ENCODE data around the gene DNAH9.

DNAH9 gene

GRCh38 chr17:11768981-11769380, 170.7 kb downstream of the DNAH9 start:
- DNase-seq: no peak

GRCh38 chr17:11772031-11772430, 173.8 kb downstream of the DNAH9 start:
- no peak for DNase-seq

GRCh38 chr17:11779892-11780291, 181.6 kb downstream of the DNAH9 start:
- DNase-seq: no peak

GRCh38 chr17:11780621-11781020, 182.4 kb downstream of the DNAH9 start:
- DNase-seq: no peak

- no peak for DNase-seq
Measured at GRCh38 chr17:11786711-11787438, 188.6 kb downstream of the DNAH9 start.

- no peak for DNase-seq
Measured at GRCh38 chr17:11795906-11796305, 197.6 kb downstream of the DNAH9 start.

- DNase-seq: no peak
Measured at GRCh38 chr17:11797803-11798202, 199.5 kb downstream of the DNAH9 start.

- no peak for DNase-seq
Measured at GRCh38 chr17:11803231-11803969, 205.1 kb downstream of the DNAH9 start.

GRCh38 chr17:11805138-11805537, 206.9 kb downstream of the DNAH9 start:
- DNase-seq: no peak

- DNase-seq: no peak
Measured at GRCh38 chr17:11805952-11806351, 207.7 kb downstream of the DNAH9 start.

- DNase-seq: no peak
Measured at GRCh38 chr17:11807606-11808005, 209.3 kb downstream of the DNAH9 start.

- DNase-seq: no peak
Measured at GRCh38 chr17:11813278-11813677, 215.0 kb downstream of the DNAH9 start.

GRCh38 chr17:11813871-11814270, 215.6 kb downstream of the DNAH9 start:
- DNase-seq: no peak

GRCh38 chr17:11814655-11815262, 216.5 kb downstream of the DNAH9 start:
- DNase-seq: no peak

- DNase-seq: no peak
Measured at GRCh38 chr17:11816409-11816808, 218.1 kb downstream of the DNAH9 start.

GRCh38 chr17:11823862-11824261, 225.6 kb downstream of the DNAH9 start:
- DNase-seq: no peak

GRCh38 chr17:11825572-11826209, 227.4 kb downstream of the DNAH9 start:
- DNase-seq: no peak

GRCh38 chr17:11832401-11833137, 234.3 kb downstream of the DNAH9 start:
- DNase-seq: no peak

- DNase-seq: no peak
Measured at GRCh38 chr17:11836508-11836907, 238.2 kb downstream of the DNAH9 start.

GRCh38 chr17:11840052-11840451, 241.8 kb downstream of the DNAH9 start:
- no peak for DNase-seq

GRCh38 chr17:11840831-11841230, 242.6 kb downstream of the DNAH9 start:
- DNase-seq: no peak

- DNase-seq: no peak
Measured at GRCh38 chr17:11848330-11848729, 250.1 kb downstream of the DNAH9 start.

GRCh38 chr17:11852231-11852630, 254.0 kb downstream of the DNAH9 start:
- no peak for DNase-seq
